HepG2 (cell line): Measurements from ENCODE around the gene ISCU.

ENCODE experiments used
- MAX ChIP-seq: IDR thresholded peaks from 2 replicates; pipeline ENCODE4 v1.6.1; 2012; ENCODE audit warnings: inconsistent platforms
- MBNL3 ChIP-seq: fragments of 250-450 bp; sonication (Bioruptor Pico); conservative IDR thresholded peaks from 2 replicates; pipeline ENCODE4 v1.8.0; 2022; ENCODE audit warnings: mild to moderate bottlenecking, inconsistent platforms
- TMF1 ChIP-seq: sonication (generic); formaldehyde crosslinking; IDR thresholded peaks from 2 replicates; pipeline ENCODE4 v1.8.1; 2022; ENCODE audit warnings: low read depth, missing genetic modification reagents
- ZSCAN5A ChIP-seq: sonication (generic); formaldehyde crosslinking; IDR thresholded peaks from 2 replicates; pipeline ENCODE4 v1.8.0; 2022; ENCODE audit warnings: mild to moderate bottlenecking, missing genetic modification reagents, borderline replicate concordance

GRCh38 chr12:108570743-108571608 is 8.6 kb downstream of the ISCU start:
- TF ChIP-seq MBNL3 (CRISPR knock-in tag) (no peak), MAX (no peak), ZSCAN5A (CRISPR knock-in tag) (no peak), TMF1 (CRISPR knock-in tag) (no peak)
